SK-N-SH (cell line): ENCODE data around the gene UQCRHL. TPM values are rescaled to one million over a fixed set of nuclear protein-coding genes. Genes with fewer than 3 reads are reported as not detected.

ENCODE experiments used
- CTCF ChIA-PET: fragments of 300-600, 350-600 bp; formaldehyde crosslinking; extraction: SDS; loops from one replicate; lab custom pipeline; 2021; lab: Yijun Ruan, JAX
- POLR2A ChIA-PET: fragments of 350-600 bp; sonication (Branson Sonifier 250); formaldehyde crosslinking; extraction: SDS; loops from one replicate; lab custom pipeline; 2020; ENCODE audit warnings: antibody characterized with exemption, inconsistent platforms; lab: Yijun Ruan, JAX
- DNase-seq: peaks from one replicate; pipeline ENCODE4 v3.0.0; 2012
- H2AFZ ChIP-seq: fragments of 200-600 bp; sonication (generic); 2 replicates; pipeline ENCODE4 v1.8.1; 2016; ENCODE audit warnings: antibody characterized with exemption, mild to moderate bottlenecking, low read depth
- H3F3A ChIP-seq: fragments of 200-600 bp; sonication (generic); replicated peaks from 2 replicates; pipeline ENCODE3; 2016; ENCODE audit warnings: antibody characterized with exemption, mild to moderate bottlenecking; ENCODE audit not compliant: insufficient read depth
- H3K27ac ChIP-seq, 2 experiments: fragments of 200-500 bp in 1 of 2; fragments of 200-600 bp in 1 of 2; sonication (Bioruptor generic) in 1 of 2; sonication (generic), shearing (Covaris generic) in 1 of 2; 2 replicates each; pipeline versions ENCODE4 v1.5.1 to v1.6.1; 2014 to 2016; ENCODE audit warnings: low read depth in 2 of 2, inconsistent platforms in 1 of 2, low read length in 1 of 2, mild to moderate bottlenecking in 1 of 2, mixed read lengths in 1 of 2
- H3K27me3 ChIP-seq: fragments of 200-600 bp; sonication (generic), shearing (Covaris generic); 2 replicates; pipeline ENCODE4 v1.6.1; 2016; ENCODE audit warnings: mixed run types; ENCODE audit not compliant: insufficient read depth
- H3K36me3 ChIP-seq, 2 experiments: fragments of 200-500 bp in 1 of 2; fragments of 200-600 bp in 1 of 2; sonication (Bioruptor generic) in 1 of 2; sonication (generic) in 1 of 2; replicated peaks in 1 of 2; 2 replicates each; pipeline versions ENCODE3 to v1.5.1; 2014 to 2016; ENCODE audit warnings: low read length in 1 of 2, mild to moderate bottlenecking in 1 of 2; ENCODE audit not compliant: insufficient read depth in 2 of 2, control insufficient read depth in 1 of 2
- H3K4me1 ChIP-seq, 2 experiments: fragments of 200-500 bp in 1 of 2; fragments of 200-600 bp in 1 of 2; sonication (Bioruptor generic) in 1 of 2; sonication (generic), shearing (Covaris generic) in 1 of 2; 2 replicates each; pipeline versions ENCODE4 v1.5.1 to v1.6.1; 2014 to 2016; ENCODE audit warnings: low read depth in 1 of 2, low read length in 1 of 2, mixed run types in 1 of 2; ENCODE audit not compliant: insufficient read depth in 2 of 2, control insufficient read depth in 1 of 2
- H3K4me2 ChIP-seq: fragments of 200-600 bp; sonication (generic), shearing (Covaris generic); 2 replicates; pipeline ENCODE4 v1.6.1; 2017; ENCODE audit warnings: mixed run types
- H3K4me3 ChIP-seq, 2 experiments: fragments of 200-500 bp in 1 of 2; fragments of 200-600 bp in 1 of 2; sonication (Bioruptor generic) in 1 of 2; sonication (generic), shearing (Covaris generic) in 1 of 2; 2 replicates each; pipeline versions ENCODE4 v1.5.1 to v1.8.1; 2014 to 2016; ENCODE audit warnings: low read depth in 2 of 2, inconsistent platforms in 1 of 2, low read length in 1 of 2, mild to moderate bottlenecking in 1 of 2, mixed read lengths in 1 of 2, moderate library complexity in 1 of 2
- H3K79me2 ChIP-seq: fragments of 200-600 bp; sonication (generic); 2 replicates; pipeline ENCODE4 v1.8.1; 2017; ENCODE audit warnings: mild to moderate bottlenecking; ENCODE audit not compliant: insufficient read depth
- H3K9ac ChIP-seq: fragments of 200-600 bp; sonication (generic); 2 replicates; pipeline ENCODE4 v1.6.1; 2017; ENCODE audit warnings: mixed run types
- H3K9me2 ChIP-seq: fragments of 200-600 bp; sonication (generic); 2 replicates; pipeline ENCODE4 v1.6.1; 2017; ENCODE audit warnings: mixed run types
- H3K9me3 ChIP-seq: fragments of 200-600 bp; sonication (generic); 2 replicates; pipeline ENCODE4 v1.6.1; 2017; ENCODE audit warnings: mixed run types, mild to moderate bottlenecking, moderate library complexity
- H4K20me1 ChIP-seq: fragments of 200-600 bp; sonication (generic); 2 replicates; pipeline ENCODE4 v1.6.1; 2017; ENCODE audit warnings: mild to moderate bottlenecking, mixed run types; ENCODE audit not compliant: insufficient read depth
- EP300 ChIP-seq, 2 experiments: IDR thresholded peaks; 2 replicates each; pipeline versions ENCODE4 v1.4.0 to v1.6.1; 2012; ENCODE audit warnings: borderline replicate concordance in 1 of 2, low read depth in 1 of 2, low read length in 1 of 2
- FOSL2 ChIP-seq: IDR thresholded peaks from 2 replicates; pipeline ENCODE4 v1.4.0; 2012; ENCODE audit warnings: low read depth, mild to moderate bottlenecking, moderate library complexity, borderline replicate concordance
- FOXM1 ChIP-seq: IDR thresholded peaks from 2 replicates; pipeline ENCODE4 v1.4.0; 2012; ENCODE audit warnings: low read depth, mild to moderate bottlenecking
- GABPA ChIP-seq: IDR thresholded peaks from 2 replicates; pipeline ENCODE4 v1.4.0; 2012; ENCODE audit warnings: low read depth, mild to moderate bottlenecking
- GATA2 ChIP-seq: sonication (generic); formaldehyde crosslinking; IDR thresholded peaks from 2 replicates; pipeline ENCODE4 v1.5.0; 2020; ENCODE audit warnings: mild to moderate bottlenecking, missing genetic modification reagents
- JUND ChIP-seq: IDR thresholded peaks from 2 replicates; pipeline ENCODE4 v1.4.0; 2012
- MAX ChIP-seq: IDR thresholded peaks from 2 replicates; pipeline ENCODE4 v1.4.0; 2012; ENCODE audit warnings: low read depth
- MXI1 ChIP-seq: IDR thresholded peaks from 2 replicates; pipeline ENCODE4 v1.6.1; 2012; ENCODE audit warnings: mild to moderate bottlenecking, low read depth, low read length, improper control_type of control experiment
- NFIC ChIP-seq: IDR thresholded peaks from 2 replicates; pipeline ENCODE4 v1.4.0; 2012; ENCODE audit warnings: borderline replicate concordance
- POLR2AphosphoS5 ChIP-seq: IDR thresholded peaks from 2 replicates; pipeline ENCODE4 v1.6.1; 2012; ENCODE audit warnings: low read depth, low read length
- RAD21 ChIP-seq: IDR thresholded peaks from 2 replicates; pipeline ENCODE4 v1.6.1; 2012; ENCODE audit warnings: mild to moderate bottlenecking, low read length
- RCOR1 ChIP-seq: fragments of 150-350 bp; IDR thresholded peaks from 2 replicates; pipeline ENCODE4 v1.6.1; 2017; ENCODE audit warnings: antibody characterized with exemption, low read length
- SIN3A ChIP-seq: IDR thresholded peaks from 2 replicates; pipeline ENCODE4 v1.6.1; 2012; ENCODE audit warnings: low read depth, mild to moderate bottlenecking, low read length, moderate library complexity, borderline replicate concordance
- SMC3 ChIP-seq: IDR thresholded peaks from 2 replicates; pipeline ENCODE4 v1.6.1; 2012; ENCODE audit warnings: low read depth, low read length, improper control_type of control experiment
- TCF12 ChIP-seq: IDR thresholded peaks from 2 replicates; pipeline ENCODE4 v1.4.0; 2012
- TEAD4 ChIP-seq: IDR thresholded peaks from 2 replicates; pipeline ENCODE4 v1.4.0; 2012; ENCODE audit warnings: mild to moderate bottlenecking, borderline replicate concordance; ENCODE audit not compliant: insufficient read depth
- USF1 ChIP-seq: IDR thresholded peaks from 2 replicates; pipeline ENCODE4 v1.4.0; 2012; ENCODE audit warnings: low read depth, borderline replicate concordance
- YY1 ChIP-seq: IDR thresholded peaks from 2 replicates; pipeline ENCODE4 v1.4.0; 2012; ENCODE audit warnings: low read depth, mild to moderate bottlenecking
- WGBS: methylation state at CpG from one replicate; pipeline ENCODE4 v1.1.6; 2017; ENCODE audit warnings: low lambda C conversion rate; 5-methylcytosine and 5-hydroxymethylcytosine counted together
- polyA plus RNA-seq, 3 experiments: library from polyadenylated mRNA; depleted of rRNA; stranded (reverse); fragments of >200 nt; gene quantifications; 2 replicates each; pipeline ENCODE4 v1.2.3, GENCODE V29; 2012
- TF ChIP-seq, protein P1 (sequence below): IDR thresholded peaks from 2 replicates; pipeline ENCODE4 v1.4.0; 2012; ENCODE audit warnings: low read depth, borderline replicate concordance

The UQCRHL gene
- polyA plus RNA-seq, 1 of the 3 experiments (the other 2 are of a cell fraction) = 2.8 TPM

DNA sequence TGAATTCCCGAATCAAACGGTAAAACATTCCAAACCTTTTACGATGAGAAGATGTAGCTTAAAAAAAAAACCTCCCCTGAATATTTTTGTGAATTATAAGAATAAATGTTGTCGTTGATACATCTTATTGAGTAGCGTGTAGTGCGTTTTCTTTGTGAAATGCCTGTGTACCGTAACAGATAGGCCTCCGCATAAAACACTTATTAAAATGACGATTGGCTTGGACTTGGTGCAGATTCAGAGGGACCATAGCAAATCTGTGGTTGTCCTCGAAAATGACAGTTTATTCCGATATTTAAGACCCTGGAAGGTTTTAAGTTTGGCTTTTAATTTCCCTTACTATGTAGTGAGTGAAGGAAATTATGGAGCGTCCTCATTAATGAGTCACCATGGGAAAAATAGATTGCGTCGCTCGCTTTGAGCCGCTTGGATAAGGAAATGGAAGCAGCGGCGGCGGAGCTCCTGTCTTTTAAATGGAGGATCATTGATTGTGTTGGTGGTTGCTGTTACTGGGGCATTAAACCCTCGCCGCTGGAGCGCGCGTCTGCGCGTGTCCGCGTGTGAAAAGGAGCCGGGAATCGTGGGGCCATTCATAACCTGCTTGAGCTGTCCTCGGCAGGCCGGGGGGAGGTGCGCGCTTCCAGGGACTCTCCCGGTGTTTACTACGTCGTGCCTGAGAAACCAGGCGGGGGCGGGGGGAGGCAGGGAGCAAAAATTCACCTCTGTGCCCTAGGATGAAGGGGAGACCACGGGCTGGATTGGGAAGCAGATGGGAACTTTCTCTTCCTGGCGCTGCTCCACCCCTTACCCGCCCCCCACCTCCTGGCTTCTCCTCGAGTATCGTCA, 41.7 kb upstream of the UQCRHL start (continued):
- TF ChIP-seq EP300 (IDR thresholded peaks at IDR 0.05; ENCODE audit: borderline replicate concordance in 1 of 2, low read depth in 1 of 2, low read length in 1 of 2) (no peak), GABPA (no peak), TEAD4 (no peak), TCF12 (no peak), FOSL2 (no peak; the same call in 1 of the 2 replicates), RCOR1 (0 out of 2 replicates have a peak, but pooled peaks have one; percentile 38), RAD21 (peak; percentile 7; the same call in 1 of the 2 replicates), SIN3A (peak; percentile 67; the same call in 1 of the 2 replicates), MAX (no peak; the same call in 1 of the 2 replicates), MXI1 (no peak)
- TF ChIP-seq, protein P1, sequence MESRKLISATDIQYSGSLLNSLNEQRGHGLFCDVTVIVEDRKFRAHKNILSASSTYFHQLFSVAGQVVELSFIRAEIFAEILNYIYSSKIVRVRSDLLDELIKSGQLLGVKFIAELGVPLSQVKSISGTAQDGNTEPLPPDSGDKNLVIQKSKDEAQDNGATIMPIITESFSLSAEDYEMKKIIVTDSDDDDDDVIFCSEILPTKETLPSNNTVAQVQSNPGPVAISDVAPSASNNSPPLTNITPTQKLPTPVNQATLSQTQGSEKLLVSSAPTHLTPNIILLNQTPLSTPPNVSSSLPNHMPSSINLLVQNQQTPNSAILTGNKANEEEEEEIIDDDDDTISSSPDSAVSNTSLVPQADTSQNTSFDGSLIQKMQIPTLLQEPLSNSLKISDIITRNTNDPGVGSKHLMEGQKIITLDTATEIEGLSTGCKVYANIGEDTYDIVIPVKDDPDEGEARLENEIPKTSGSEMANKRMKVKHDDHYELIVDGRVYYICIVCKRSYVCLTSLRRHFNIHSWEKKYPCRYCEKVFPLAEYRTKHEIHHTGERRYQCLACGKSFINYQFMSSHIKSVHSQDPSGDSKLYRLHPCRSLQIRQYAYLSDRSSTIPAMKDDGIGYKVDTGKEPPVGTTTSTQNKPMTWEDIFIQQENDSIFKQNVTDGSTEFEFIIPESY = no peak

GRCh38 chr1:15848143-15848928, 40.9 kb upstream of the UQCRHL start:
- peak overlapping the region; percentile 91 for H3K4me2 ChIP-seq
- H3K9me3 ChIP-seq = no peaks in the 10 kb centered on the region
- H3K79me2 ChIP-seq = peaks cover 82% of the 10 kb centered on the region
- no peaks in the 10 kb centered on the region for H4K20me1 ChIP-seq
- H3K9ac ChIP-seq = peak overlapping the region; percentile 83
- H3K9me2 ChIP-seq = no peaks in the 10 kb centered on the region
- DNase-seq = peak; percentile 42
- CTCF ChIA-PET = interaction anchor here (0.6 to 2.6 kb wide), 6 partner anchors 11 to 206 kb away, joined by 3 to 11 read pairs (median 6); no protein-coding TSS in a partner anchor
- peaks cover 7 to 29% of the 10 kb centered on the region in 2 experiments; a peak in 3 of 4 replicates for H3K4me1 ChIP-seq
- no peak for TF ChIP-seq RCOR1
- TF ChIP-seq SMC3 = no peak
- TF ChIP-seq NFIC = no peak
- TF ChIP-seq USF1 = no peak
- no peak for TF ChIP-seq JUND
- TF ChIP-seq FOSL2 = no peak
- TF ChIP-seq GATA2 = no peak
- TF ChIP-seq YY1 = no peak
- no peak for TF ChIP-seq POLR2AphosphoS5
- no peak for TF ChIP-seq FOXM1
- TF ChIP-seq, protein P1 = no peak
- TF ChIP-seq, all 33 proteins: peak for 0
- H3K4me3 ChIP-seq = peak overlapping the region; percentile 72 to 80
- 0% methylated on average over 26 of the region's 104 CpGs for WGBS
- no peaks in the 10 kb centered on the region for H3K36me3 ChIP-seq
- H2AFZ ChIP-seq = no peak overlapping the region
- POLR2A ChIA-PET = interaction anchor here (0.6 to 3.9 kb wide), 7 partner anchors 14 to 127 kb away, joined by 3 to 22 read pairs (median 5); no protein-coding TSS in a partner anchor
- H3F3A ChIP-seq = peaks cover 42% of the 10 kb centered on the region
- H3K27me3 ChIP-seq = no peaks in the 10 kb centered on the region
- H3K27ac ChIP-seq = peak overlapping the region; percentile 98
